ENCODE results near the gene SIGMAR1.

DNA sequence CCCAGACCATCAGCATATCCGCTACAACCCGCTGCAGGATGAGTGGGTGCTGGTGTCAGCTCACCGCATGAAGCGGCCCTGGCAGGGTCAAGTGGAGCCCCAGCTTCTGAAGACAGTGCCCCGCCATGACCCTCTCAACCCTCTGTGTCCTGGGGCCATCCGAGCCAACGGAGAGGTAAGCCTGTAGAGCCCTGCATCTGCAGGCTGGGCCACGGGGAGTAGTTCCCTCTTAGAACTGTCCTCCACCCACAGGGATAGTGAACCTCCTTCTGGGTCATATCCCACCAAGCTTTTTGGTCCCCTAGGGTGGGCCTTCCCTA lies 9.5 kb upstream of the SIGMAR1 start:
- TF ChIP-seq, protein P1, sequence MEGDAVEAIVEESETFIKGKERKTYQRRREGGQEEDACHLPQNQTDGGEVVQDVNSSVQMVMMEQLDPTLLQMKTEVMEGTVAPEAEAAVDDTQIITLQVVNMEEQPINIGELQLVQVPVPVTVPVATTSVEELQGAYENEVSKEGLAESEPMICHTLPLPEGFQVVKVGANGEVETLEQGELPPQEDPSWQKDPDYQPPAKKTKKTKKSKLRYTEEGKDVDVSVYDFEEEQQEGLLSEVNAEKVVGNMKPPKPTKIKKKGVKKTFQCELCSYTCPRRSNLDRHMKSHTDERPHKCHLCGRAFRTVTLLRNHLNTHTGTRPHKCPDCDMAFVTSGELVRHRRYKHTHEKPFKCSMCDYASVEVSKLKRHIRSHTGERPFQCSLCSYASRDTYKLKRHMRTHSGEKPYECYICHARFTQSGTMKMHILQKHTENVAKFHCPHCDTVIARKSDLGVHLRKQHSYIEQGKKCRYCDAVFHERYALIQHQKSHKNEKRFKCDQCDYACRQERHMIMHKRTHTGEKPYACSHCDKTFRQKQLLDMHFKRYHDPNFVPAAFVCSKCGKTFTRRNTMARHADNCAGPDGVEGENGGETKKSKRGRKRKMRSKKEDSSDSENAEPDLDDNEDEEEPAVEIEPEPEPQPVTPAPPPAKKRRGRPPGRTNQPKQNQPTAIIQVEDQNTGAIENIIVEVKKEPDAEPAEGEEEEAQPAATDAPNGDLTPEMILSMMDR (IDR thresholded peaks at IDR 0.05 in 4 of 5, conservative IDR thresholded peaks at IDR 0.05 in 1 of 5) = no peak
- no peak for TF ChIP-seq POLR2A (IDR thresholded peaks at IDR 0.05)

All from gastrocnemius medialis (tissue), 4 donors.